Hematopoietic multipotent progenitor cell treated with erythropoietin and hydrocortisone succinate and interleukin-3 and kit ligand, for 15 days (in vitro differentiated cells): ENCODE results near the gene NEXMIF.
"Not testable (repeated sequence)": the region's sequence is repeated elsewhere in the genome, so short reads cannot be mapped to it uniquely, and the experiment has no call there.

Experiments used
- DNase-seq: peaks from one replicate; pipeline ENCODE4 v3.0.0-alpha.2; 2015; ENCODE audit warnings: low spot score

Gene NEXMIF

GRCh38 chrX:74925225-74926088, at the start of gene NEXMIF:
Gene NEXMIF, minus strand, starts transcription at chrX:74925452.
- DNase-seq, result no peak

GRCh38 chrX:74961962-74962361, 36.7 kb upstream of the NEXMIF start:
- not testable (repeated sequence) for DNase-seq

- DNase-seq, result no peak
Observed at GRCh38 chrX:74949717-74950116, 24.5 kb upstream of the NEXMIF start.

- no peak for DNase-seq
Observed at GRCh38 chrX:74940414-74940813, 15.2 kb upstream of the NEXMIF start.

DNA sequence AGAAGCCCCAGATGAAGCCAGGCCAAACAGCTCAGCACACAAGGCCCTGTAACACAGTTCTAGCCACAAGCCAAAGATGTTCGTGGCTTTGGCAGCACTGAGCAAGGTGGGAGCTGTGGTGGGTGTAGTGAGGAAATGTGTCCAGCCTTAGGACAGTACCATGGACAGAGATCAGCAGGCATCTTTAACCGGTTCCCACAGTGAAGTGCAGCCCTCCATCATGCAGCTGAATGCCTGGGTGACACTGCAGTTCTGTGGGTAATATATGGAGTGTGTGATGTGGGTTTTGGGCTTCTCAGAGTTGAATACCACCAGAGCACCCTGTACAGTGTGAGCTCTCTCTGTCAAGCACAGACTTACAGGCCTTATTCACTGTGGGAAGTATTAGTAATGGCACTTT, 6.0 kb upstream of the NEXMIF start:
- no peak for DNase-seq

DNA sequence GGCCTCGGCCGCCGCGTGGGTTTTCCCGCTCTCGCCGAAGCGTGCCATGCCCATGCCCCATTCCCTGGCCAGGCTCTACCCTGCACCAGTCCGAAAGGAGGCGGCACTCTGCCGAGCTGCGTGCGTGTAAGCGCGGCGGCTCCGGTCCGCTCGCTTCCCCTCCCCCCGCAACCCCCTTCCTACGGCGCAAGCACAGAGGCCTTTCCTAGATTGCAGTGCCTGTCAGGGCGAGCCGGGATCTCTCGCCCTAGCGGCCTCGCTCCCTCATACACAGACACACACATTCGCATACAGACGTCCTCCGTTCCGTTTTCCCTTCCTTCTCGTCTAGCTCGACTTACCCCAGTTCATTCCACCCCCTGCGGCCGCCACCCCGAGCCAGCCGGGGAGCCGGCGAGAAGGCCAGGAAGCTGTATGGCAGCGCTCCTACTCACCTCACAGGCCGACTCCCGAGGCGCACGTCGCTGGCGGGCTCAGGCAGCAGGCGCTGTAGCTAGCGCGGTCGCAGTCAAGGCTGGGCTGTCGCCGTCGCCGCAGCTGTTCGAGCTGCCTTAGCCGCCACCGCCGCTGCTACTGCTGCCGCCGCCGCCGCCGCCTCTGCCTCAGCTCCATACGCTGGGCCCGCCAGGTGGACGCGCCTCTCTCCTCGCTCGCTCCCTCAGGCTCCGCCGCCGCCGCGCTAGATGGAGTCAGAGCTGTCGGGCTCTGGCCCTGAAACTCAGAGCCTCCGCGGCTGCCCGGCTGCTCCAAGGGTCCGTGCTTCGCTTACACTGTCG, 615 bp downstream of the NEXMIF start:
- DNase-seq, result no peak

- no peak for DNase-seq
Observed at GRCh38 chrX:74923942-74924448, 1.3 kb downstream of the NEXMIF start.

- DNase-seq, result no peak
Observed at GRCh38 chrX:74922922-74923543, 2.2 kb downstream of the NEXMIF start.

- DNase-seq, result no peak
Observed at GRCh38 chrX:74911494-74911893, 13.8 kb downstream of the NEXMIF start.

- no peak for DNase-seq
Observed at GRCh38 chrX:74906417-74906816, 18.8 kb downstream of the NEXMIF start.

DNA sequence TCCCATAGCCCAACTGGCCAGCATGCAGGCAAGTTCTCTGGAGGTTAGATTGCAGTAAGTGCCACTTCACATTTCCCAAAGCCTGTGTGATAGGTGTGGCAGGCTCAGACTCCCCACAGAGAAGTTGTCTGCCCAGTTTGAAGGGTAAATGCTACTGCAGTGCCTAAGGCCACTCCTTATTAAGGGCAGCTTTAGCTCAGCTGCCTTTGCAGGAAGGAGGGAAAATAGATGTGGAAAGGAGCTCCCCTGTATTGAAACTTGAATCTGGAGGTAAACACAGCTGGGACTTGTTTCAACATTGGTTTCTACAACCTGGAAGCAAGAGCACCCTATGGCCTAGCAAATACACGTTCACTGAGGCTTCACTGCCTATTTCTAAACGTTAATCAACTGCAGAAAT, 22.4 kb downstream of the NEXMIF start:
- no peak for DNase-seq

GRCh38 chrX:74892561-74892960, 32.7 kb downstream of the NEXMIF start:
- no peak for DNase-seq

DNA sequence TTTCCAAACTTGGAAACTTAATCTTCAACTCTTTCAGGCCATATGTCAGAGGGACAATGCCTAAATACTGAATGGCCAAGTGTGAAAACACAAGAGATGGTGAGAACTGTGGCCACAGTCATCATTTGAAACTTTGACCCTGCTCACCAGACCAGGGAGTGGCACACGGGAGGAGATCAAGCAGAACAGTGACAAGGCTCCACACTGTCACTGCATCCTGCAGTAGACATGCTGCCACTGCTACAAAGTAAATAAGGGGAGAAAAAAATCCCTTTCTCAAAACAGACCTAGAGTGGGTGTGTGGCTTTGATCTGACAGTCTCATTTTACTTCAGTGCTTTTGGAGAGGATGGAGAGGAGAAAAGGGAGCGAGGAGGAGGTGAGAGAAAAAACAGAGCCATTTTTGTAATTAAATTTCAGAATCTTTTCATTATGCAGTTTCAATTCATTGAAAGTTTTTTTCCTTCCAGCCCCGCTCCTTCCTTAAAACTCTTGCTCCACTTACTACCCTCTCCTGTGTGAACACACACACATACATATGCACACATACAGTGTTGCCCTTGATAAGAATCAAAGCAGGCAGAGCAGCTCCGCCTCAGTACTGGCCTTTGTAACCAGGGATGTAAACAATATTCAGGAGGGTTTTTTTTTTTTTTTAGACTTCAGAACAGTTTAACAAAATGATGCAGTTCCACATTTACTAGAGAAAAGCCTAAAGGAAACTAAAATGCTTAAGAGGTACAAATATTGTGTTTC, 34.4 kb downstream of the NEXMIF start:
- DNase-seq, result no peak

DNA sequence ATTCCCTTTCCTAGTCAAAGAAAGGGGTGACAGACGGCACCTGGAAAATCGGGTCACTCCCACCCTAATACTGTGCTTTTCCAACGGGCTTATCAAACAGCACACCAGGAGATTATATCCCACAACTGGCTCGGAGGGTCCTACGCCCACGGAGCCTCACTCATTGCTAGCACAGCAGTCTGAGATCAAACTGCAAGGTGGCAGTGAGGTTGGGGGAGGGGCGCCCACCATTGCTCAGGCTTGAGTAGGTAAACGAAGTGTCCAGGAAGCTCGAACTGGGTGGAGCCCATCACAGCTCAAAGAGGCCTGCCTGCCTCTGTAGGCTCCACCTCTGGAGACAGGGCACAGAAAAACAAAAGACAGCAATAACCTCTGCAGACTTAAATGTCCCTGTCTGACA, 42.9 kb downstream of the NEXMIF start:
- not testable (repeated sequence) for DNase-seq

DNA sequence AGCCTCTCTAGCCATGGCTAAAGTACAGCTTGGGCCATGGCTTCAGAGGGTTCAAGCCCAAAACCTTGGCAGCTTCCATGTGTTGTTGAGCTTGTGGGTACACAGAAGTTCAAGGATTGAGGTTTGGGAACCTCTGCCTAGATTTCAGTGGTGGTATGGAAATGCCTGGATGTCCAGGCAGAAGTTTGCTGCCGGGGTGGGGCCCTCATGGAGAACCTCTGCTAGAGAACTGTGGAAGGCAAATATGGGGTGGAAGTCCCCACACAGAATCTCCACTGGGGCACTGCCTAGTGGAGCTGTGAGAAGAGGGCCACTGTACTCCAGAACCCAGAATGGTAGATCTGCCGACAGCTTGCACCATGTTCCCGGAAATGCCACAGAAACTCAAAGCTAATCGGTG, 59.5 kb downstream of the NEXMIF start:
- no peak for DNase-seq

DNA sequence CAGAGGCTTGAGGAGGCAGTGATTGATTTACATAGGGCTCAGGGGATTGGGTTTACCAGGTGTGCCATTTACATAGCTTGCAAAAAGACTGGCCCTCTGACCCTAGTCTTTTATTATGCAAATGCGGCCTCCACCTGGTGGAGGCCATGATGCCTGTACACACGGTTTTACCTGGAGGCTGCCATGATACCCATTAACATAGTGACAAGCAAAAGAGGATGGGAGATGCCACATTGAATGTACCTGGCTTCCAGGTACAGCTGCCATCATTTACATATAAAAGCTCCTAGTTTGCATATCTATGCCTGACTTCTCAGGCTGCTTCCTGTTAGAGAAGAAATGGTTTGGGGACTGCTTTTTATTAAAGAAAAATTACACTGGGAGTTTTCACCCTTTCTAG, 72.0 kb downstream of the NEXMIF start:
- no peak for DNase-seq

- DNase-seq, result no peak
Observed at GRCh38 chrX:74835566-74835965, 89.7 kb downstream of the NEXMIF start.

- not testable (repeated sequence) for DNase-seq
Observed at GRCh38 chrX:74819797-74820196, 105.5 kb downstream of the NEXMIF start.

GRCh38 chrX:74814681-74815080, 110.6 kb downstream of the NEXMIF start:
- DNase-seq, result no peak

DNA sequence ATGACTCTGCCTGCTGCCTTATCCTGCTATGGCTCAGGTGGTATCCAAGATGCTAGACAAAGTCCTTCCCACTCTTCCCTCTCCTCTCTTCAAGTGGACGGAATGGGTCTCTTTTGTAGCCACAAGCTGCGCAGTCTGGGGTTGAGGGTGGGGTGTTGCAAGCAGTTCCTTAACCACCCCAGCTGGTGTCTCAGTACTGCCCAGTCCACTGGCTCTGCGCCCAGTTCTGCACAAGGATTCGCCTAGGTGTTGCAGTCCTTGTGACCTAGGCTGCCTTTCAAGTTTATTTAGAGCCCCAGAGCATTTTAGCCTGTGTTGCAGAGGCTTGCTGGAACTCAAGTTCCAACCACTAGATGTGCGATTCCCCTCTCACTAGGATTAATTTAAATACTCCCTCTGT, 120.7 kb downstream of the NEXMIF start:
- DNase-seq, result no peak

GRCh38 chrX:74800062-74800461, 125.2 kb downstream of the NEXMIF start:
- no peak for DNase-seq

GRCh38 chrX:74797338-74797887, 127.8 kb downstream of the NEXMIF start:
- no peak for DNase-seq
